Smooth muscle cell (in vitro differentiated cells): ENCODE data around the gene UBQLN4. TPM values are rescaled to one million over a fixed set of nuclear protein-coding genes. Genes with fewer than 3 reads are reported as not detected.

ENCODE experiments used
- DNase-seq: peaks from one replicate; lab custom pipeline; 2025; ENCODE audit not compliant: unreplicated experiment; lab: John Stamatoyannopoulos, UW
- H2AFZ ChIP-seq: fragments of 200-600 bp; sonication (generic); 2 replicates; pipeline ENCODE4 v1.6.0; 2016; ENCODE audit warnings: antibody characterized with exemption, low read depth, mild to moderate bottlenecking
- H3F3A ChIP-seq: fragments of 200-600 bp; sonication (generic); 2 replicates; pipeline ENCODE4 v1.6.0; 2017; ENCODE audit warnings: antibody characterized with exemption, low read depth
- H3K27ac ChIP-seq: fragments of 200-600 bp; sonication (generic); 2 replicates; pipeline ENCODE4 v1.5.1; 2016; ENCODE audit warnings: low read depth, mild to moderate bottlenecking
- H3K27me3 ChIP-seq: fragments of 200-600 bp; sonication (generic); 2 replicates; pipeline ENCODE4 v1.6.1; 2016; ENCODE audit warnings: low read depth, mild to moderate bottlenecking
- H3K36me3 ChIP-seq: fragments of 200-600 bp; sonication (generic); 2 replicates; pipeline ENCODE4 v1.5.1; 2016; ENCODE audit warnings: low read depth
- H3K4me1 ChIP-seq: fragments of 200-600 bp; sonication (generic); 2 replicates; pipeline ENCODE4 v1.5.1; 2016; ENCODE audit warnings: low read depth
- H3K4me2 ChIP-seq: fragments of 200-600 bp; sonication (generic); 2 replicates; pipeline ENCODE4 v1.6.0; 2016; ENCODE audit warnings: mild to moderate bottlenecking
- H3K4me3 ChIP-seq: fragments of 200-600 bp; sonication (generic); 2 replicates; pipeline ENCODE4 v1.5.1; 2016; ENCODE audit warnings: mild to moderate bottlenecking
- H3K79me2 ChIP-seq: fragments of 200-600 bp; sonication (generic); 2 replicates; pipeline ENCODE4 v1.6.0; 2016; ENCODE audit warnings: low read depth, mild to moderate bottlenecking
- H3K9ac ChIP-seq: fragments of 200-600 bp; sonication (generic); 2 replicates; pipeline ENCODE4 v1.6.0; 2016; ENCODE audit warnings: low read depth
- H3K9me3 ChIP-seq: fragments of 200-600 bp; sonication (generic); replicated peaks from 2 replicates; pipeline ENCODE4 v1.5.1; 2016; ENCODE audit warnings: low read depth
- H4K20me1 ChIP-seq: fragments of 200-600 bp; sonication (generic); 2 replicates; pipeline ENCODE4 v1.6.0; 2016; ENCODE audit warnings: low read depth
- CTCF ChIP-seq: fragments of 200-600 bp; sonication (generic); IDR thresholded peaks from 2 replicates; pipeline ENCODE4 v1.5.1; 2017; ENCODE audit warnings: borderline replicate concordance, mild to moderate bottlenecking, antibody characterized with exemption; ENCODE audit not compliant: insufficient read depth, poor library complexity, severe bottlenecking
- WGBS: methylation state at CpG from one replicate; pipeline ENCODE4 v1.1.7; 2016; ENCODE audit warnings: low lambda C conversion rate; 5-methylcytosine and 5-hydroxymethylcytosine counted together
- polyA plus RNA-seq: library from polyadenylated mRNA; unstranded; fragments of >200 nt; fragmentation: Nextera tagmentation; extraction: Ambion mirVana; gene quantifications from 2 replicates; pipeline ENCODE4 v1.2.1, GENCODE V29; 2016
- total RNA-seq: library from RNA; depleted of rRNA; stranded (reverse); fragments of >200 nt; gene quantifications from 2 replicates; pipeline ENCODE4 v1.2.3, GENCODE V29; 2014

Gene UBQLN4
- total and polyA plus RNA-seq, 2 experiments from 2014 or later: 18.1 to 19.4 TPM

- Histone ChIP-seq H3K4me1 (no peaks in the 10 kb centered on the region), H3K4me2 (no peak overlapping the region), H2AFZ (no peak overlapping the region), H3K27ac (peak overlapping the region; percentile 2), H3K9ac (no peak overlapping the region), H3K4me3 (no peak overlapping the region), H3K79me2 (no peaks in the 10 kb centered on the region), H3K9me3 (no peaks in the 10 kb centered on the region), H3K36me3 (peaks cover 15% of the 10 kb centered on the region), H3F3A (peaks cover 12% of the 10 kb centered on the region), H3K27me3 (no peaks in the 10 kb centered on the region), H4K20me1 (peaks cover 35% of the 10 kb centered on the region)
- WGBS: 61% methylated on average over 7 of the region's 7 CpGs
- DNase-seq: no peak
- TF ChIP-seq CTCF: no peak
These were observed 46.8 kb downstream of the UBQLN4 start for GRCh38 chr1:156006666-156007376.

GRCh38 chr1:156004843-156005584, 48.6 kb downstream of the UBQLN4 start:
- H3K4me3 ChIP-seq: no peak overlapping the region

GRCh38 chr1:156003923-156004188, 49.7 kb downstream of the UBQLN4 start:
- H3K27me3 ChIP-seq: no peaks in the 10 kb centered on the region
- no peak overlapping the region for H3K9ac ChIP-seq
- H4K20me1 ChIP-seq: peaks cover 5% of the 10 kb centered on the region
- DNase-seq: no peak
- no peaks in the 10 kb centered on the region for H3K4me1 ChIP-seq
- H3K27ac ChIP-seq: no peak overlapping the region
- no peak for TF ChIP-seq CTCF
- 69% methylated on average over 2 of the region's 2 CpGs for WGBS
- H3K9me3 ChIP-seq: no peaks in the 10 kb centered on the region
- H3K4me2 ChIP-seq: no peak overlapping the region
- H3K4me3 ChIP-seq: no peak overlapping the region
- no peak overlapping the region for H2AFZ ChIP-seq
- H3K79me2 ChIP-seq: no peaks in the 10 kb centered on the region
- H3K36me3 ChIP-seq: peaks cover under 1% of the 10 kb centered on the region
- H3F3A ChIP-seq: peaks cover 9% of the 10 kb centered on the region

More at GRCh38 chr1:156004843-156005584, 48.6 kb downstream of the UBQLN4 start:
- no peak overlapping the region for H2AFZ ChIP-seq
- WGBS: 89% methylated on average over 4 of the region's 4 CpGs
- no peaks in the 10 kb centered on the region for H3K27me3 ChIP-seq
- TF ChIP-seq CTCF: no peak
- no peaks in the 10 kb centered on the region for H3K79me2 ChIP-seq
- no peaks in the 10 kb centered on the region for H3K4me1 ChIP-seq
- peaks cover 9% of the 10 kb centered on the region for H3F3A ChIP-seq
- peaks cover 17% of the 10 kb centered on the region for H4K20me1 ChIP-seq
- DNase-seq: no peak
- no peak overlapping the region for H3K27ac ChIP-seq
- H3K9me3 ChIP-seq: no peaks in the 10 kb centered on the region
- peaks cover 9% of the 10 kb centered on the region for H3K36me3 ChIP-seq
- no peak overlapping the region for H3K4me2 ChIP-seq
- H3K9ac ChIP-seq: no peak overlapping the region
